ENCODE data around the gene CMTM8.
A peak's percentile ranks its signal among the peaks of the same experiment; 100 is the strongest.

The CMTM8 gene

GRCh38 chr3:32347343-32348125 is 109.1 kb downstream of the CMTM8 start:
- no peak for DNase-seq

DNA sequence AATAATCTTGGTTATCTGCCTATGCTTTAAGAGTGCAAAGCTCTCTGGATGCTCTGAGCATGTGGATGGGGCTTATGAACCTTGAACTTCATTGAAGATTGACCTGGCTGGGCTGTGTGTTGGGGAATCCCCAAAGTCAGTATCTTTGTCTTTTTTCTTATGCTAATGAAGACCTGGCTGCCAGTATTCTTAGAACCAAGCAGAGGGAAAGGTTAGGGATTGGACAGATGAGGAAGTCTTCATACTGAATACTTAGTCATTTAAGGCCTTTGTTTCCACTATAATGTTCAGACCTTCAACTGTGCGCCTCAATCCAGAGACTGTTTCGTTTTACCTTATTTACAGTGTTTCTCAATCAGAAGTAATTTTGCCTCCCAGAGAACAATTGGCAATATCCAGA is 110.7 kb downstream of the CMTM8 start:
- DNase-seq = no peak

DNA sequence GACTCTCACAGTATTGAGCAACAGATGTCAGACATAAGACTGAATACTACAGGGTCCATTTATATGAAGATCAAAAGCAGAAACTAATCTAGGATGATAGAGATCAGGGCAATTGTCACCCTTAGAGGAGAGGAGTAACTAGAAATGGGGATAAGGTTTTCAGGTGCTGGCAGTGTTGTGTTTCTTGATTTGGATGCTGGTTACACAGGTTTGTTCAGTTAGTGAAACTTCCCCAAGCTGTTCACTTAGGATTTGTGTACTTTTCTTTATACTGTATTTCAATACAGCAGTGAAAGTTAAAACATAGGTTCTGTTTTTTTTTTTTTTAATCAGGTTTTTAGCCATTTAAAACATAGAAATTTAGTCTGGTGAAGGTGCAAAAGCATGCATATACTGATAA is 114.1 kb downstream of the CMTM8 start:
- no peak for DNase-seq

- DNase-seq = no peak
Measured at GRCh38 chr3:32353351-32353750, 114.9 kb downstream of the CMTM8 start.

GRCh38 chr3:32354362-32354778 is 115.9 kb downstream of the CMTM8 start:
- DNase-seq = no peak

DNA sequence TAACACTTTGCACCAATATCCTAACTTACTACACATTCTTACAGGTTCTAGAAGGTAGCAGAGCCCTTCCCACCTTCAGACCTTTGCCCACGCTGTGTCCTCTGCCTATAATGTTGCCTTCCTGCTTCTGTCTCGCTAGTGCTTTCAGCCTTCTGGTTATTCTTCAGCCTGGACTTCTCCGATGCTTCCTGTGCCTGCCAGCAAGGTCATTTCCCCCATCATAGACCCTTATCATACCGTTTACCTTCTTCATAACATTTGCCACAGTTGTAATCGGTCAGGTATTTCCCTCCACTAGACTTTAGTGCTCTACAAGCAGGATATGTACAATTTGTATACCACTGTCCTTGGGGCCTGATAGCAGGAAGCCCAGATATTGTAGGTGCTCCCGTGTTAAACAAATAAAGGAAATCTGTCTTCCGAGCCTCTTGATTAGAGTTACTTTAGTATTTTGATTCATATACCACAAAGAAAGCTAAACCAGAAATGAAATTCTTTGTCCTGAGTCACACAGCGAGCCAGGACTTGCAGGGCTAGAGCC is 117.3 kb downstream of the CMTM8 start:
- no peak for DNase-seq

DNA sequence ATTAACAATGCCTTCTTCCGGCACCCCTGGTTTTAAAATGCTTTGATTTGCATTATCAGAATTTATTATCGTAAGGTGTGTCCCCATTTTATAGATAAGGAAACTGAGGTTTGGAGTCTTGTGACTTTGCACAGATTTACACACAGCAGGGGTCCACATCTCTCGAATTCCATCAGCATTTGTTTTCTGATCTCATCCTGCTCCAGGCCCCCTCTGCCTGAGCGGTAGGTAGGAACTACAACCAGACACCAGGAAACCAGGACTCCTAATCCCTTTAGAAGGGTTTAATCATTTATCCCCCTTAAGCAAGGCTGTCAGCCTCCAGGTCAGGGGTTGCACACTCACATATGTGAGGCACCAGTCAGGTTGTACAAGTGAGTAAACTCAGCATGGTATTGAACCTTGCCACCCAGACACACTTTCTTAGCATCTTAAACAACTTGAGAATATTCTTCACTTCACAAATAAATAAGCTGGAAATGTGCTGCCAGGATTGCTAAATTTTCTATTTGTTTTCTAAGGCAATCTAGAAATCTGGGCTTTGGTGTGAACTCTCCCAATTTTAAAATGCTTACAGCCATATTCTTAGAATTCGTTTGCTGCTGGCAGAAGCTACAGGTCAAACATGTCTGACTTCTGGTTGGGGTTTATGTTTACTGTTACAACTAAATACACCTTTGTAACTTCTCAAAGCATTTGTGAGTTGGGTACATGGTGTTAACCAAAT is 121.4 kb downstream of the CMTM8 start:
- no peak for DNase-seq

DNA sequence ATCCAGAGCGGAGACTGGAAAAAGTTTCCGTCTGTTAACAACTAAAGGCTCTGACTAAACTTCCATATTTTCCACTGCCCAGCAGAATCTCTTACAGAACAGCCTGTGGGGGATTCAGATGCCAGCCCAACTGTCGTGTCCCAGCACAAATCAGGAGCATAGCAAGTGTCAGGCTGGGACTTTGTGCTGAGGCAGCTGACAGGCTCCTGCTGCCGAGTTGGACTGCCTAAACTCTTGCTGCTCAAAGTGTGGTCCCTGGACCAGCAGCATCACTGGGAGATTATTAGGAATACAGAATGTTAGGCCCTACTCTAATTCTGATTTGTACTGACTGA is 122.0 kb downstream of the CMTM8 start:
- DNase-seq = no peak

GRCh38 chr3:32366638-32367397 is 128.3 kb downstream of the CMTM8 start:
- no peak for DNase-seq

- peak; percentile 1 for DNase-seq
Measured at GRCh38 chr3:32367442-32367841, 129.0 kb downstream of the CMTM8 start.

- DNase-seq = no peak
Measured at GRCh38 chr3:32371461-32372212, 133.2 kb downstream of the CMTM8 start.

GRCh38 chr3:32372213-32372490 is 133.7 kb downstream of the CMTM8 start:
- DNase-seq = no peak

GRCh38 chr3:32373276-32373675 is 134.8 kb downstream of the CMTM8 start:
- peak; percentile 64 for DNase-seq

DNA sequence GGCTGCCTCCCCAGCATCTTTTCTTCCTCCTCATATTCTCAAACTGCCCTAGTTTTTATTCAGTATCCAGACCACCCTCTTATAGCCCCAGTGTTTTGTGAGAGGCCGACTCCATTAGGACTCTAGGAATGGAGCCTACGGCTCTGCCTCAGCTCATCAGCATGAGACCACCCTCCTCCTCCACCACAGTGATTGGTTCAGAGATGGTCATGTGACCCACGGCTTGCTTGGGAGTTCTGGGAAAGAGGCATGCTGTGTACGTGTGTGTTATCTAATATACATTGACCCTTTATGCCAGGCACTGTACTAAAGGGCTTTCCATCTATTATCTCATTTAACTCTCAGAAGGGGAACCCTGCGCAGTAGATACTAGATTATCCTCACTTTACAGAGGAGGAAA is 135.4 kb downstream of the CMTM8 start:
- no peak for DNase-seq

DNA sequence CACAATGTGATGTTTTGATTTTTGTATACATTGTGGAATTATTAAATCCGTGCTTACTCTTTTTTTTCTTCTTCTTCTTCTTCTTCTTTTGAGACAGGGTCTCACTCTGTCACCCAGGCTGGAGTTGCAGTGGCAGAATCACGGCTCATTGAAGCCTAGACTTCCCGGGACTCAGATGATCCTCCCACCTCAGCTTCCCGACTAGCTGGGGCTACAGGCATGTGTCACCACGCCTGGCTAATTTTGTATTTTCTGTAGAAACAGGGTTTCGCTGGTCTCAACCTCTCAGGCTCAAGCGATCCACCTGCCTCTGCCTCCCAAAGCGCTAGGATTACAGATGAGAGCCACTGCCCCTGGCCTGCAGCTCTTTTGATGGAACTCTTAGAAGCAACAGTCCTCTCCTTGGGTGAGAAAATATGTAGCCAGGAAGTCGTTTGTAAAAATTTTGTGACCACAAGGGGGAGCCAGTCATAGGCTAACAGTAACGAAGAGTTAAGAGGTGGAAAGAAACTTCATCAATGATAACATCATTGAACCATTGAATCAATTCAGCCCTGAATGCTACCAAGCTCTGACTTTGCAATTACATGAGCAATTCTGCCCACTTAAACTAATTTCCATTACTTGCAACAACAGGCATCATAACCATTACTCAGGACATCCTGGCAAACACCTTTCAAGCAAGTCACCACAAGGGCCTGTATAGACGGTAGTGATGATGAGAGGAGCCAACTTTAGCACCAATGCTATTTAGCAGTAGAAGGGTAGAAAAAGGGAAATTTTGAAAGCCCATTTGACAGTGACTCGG is 136.5 kb downstream of the CMTM8 start:
- no peak for DNase-seq

DNA sequence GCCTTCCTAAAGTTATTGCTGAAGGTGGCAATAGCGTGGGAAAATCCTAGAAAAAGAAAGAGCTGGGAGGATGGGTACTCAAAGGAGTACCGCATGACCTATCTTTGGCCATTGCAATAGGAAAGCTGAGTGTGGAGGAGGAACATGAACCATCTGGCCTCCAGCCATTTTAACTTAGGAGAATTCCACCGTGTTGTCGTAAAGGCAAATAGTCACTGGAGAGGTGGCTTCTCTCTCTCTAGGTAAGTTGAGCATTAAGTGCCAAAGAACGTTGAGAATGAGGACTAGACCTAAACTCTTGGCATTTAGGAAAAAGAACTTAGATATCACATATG is 137.1 kb downstream of the CMTM8 start:
- DNase-seq = no peak

- DNase-seq = no peak
Measured at GRCh38 chr3:32376115-32376514, 137.6 kb downstream of the CMTM8 start.

- DNase-seq = no peak
Measured at GRCh38 chr3:32379831-32380500, 141.5 kb downstream of the CMTM8 start.

DNA sequence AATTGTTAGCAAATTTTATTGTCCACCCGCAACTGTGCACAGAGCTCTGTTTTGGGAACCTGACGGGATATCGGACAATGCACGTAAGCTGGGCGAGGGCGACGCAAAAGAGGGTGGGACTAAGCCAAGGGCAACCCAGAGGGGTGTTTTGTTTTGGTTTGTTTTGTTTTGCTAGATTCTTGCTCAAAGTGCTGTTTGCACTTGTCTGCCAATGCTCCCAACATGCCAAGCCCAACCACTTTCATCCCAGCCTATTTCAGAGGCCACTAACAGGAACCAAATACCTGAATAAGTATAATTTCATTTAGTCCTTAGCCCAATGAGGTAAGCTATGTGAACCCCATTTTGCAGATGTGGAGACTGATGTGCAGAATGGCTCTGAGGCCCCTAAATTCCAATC is 143.4 kb downstream of the CMTM8 start:
- no peak for DNase-seq

GRCh38 chr3:32383136-32383711 is 144.7 kb downstream of the CMTM8 start:
- peak; percentile 22 for DNase-seq

- DNase-seq = peak; percentile 41
Measured at GRCh38 chr3:32384938-32385337, 146.5 kb downstream of the CMTM8 start.

All from NCI-H2171 (cell line).